HEK293 (cell line): ENCODE results near the gene USP6NL.

Experiments
- CTCF ChIA-PET: fragments of 350-600 bp; formaldehyde crosslinking; extraction: SDS; loops from one replicate; lab custom pipeline; 2021; ENCODE audit warnings: antibody characterized with exemption; lab: Yijun Ruan, JAX
- POLR2A ChIA-PET: fragments of 300-600 bp; formaldehyde crosslinking; extraction: SDS; loops from one replicate; lab custom pipeline; 2020; ENCODE audit warnings: antibody characterized with exemption, inconsistent platforms; lab: Yijun Ruan, JAX
- H3K27ac ChIP-seq: fragments of 200-500 bp; sonication (Bioruptor generic); 2 replicates; pipeline ENCODE4 v1.5.1; 2014; ENCODE audit warnings: low read depth, low read length, control low read depth, inconsistent platforms; ENCODE audit errors: extremely low read depth
- H3K36me3 ChIP-seq, 2 experiments: fragments of 200-500 bp in 1 of 2; sonication (Bioruptor generic) in 1 of 2; 1 replicate in 1 of 2; 2 replicates in 1 of 2; pipeline ENCODE4 v1.5.1; 2014 to 2017; ENCODE audit warnings: inconsistent platforms in 2 of 2, low read length in 2 of 2; ENCODE audit not compliant: control insufficient read depth in 2 of 2, insufficient read depth in 1 of 2
- H3K4me1 ChIP-seq: fragments of 200-500 bp; sonication (Bioruptor generic); 2 replicates; pipeline ENCODE4 v1.5.1; 2014; ENCODE audit warnings: mild to moderate bottlenecking, low read length, inconsistent platforms; ENCODE audit not compliant: control insufficient read depth, insufficient read depth
- H3K4me3 ChIP-seq: 2 replicates; pipeline ENCODE4 v1.5.1; 2011; ENCODE audit warnings: low read depth, mild to moderate bottlenecking, control low read depth, low read length, moderate library complexity
- H3K9me3 ChIP-seq: fragments of 200-500 bp; sonication (Bioruptor generic); 2 replicates; pipeline ENCODE4 v1.5.1; 2014; ENCODE audit warnings: low read depth, low read length, inconsistent platforms; ENCODE audit not compliant: control insufficient read depth, insufficient read depth
- PBX3 ChIP-seq: sonication (generic); formaldehyde crosslinking; IDR thresholded peaks from 2 replicates; pipeline ENCODE4 v1.8.1; 2022; ENCODE audit warnings: mild to moderate bottlenecking, moderate library complexity, missing genetic modification reagents
- PRDM1 ChIP-seq: fragments of 450-650 bp; formaldehyde crosslinking; IDR thresholded peaks from 2 replicates; pipeline ENCODE4; 2016; ENCODE audit warnings: missing biosample characterization, missing genetic modification characterization
- PRDM2 ChIP-seq: fragments of 450-650 bp; formaldehyde crosslinking; IDR thresholded peaks from 2 replicates; pipeline ENCODE4 v1.5.1; 2016; ENCODE audit warnings: missing biosample characterization, missing genetic modification characterization, borderline replicate concordance
- PRDM6 ChIP-seq: fragments of 450-650 bp; formaldehyde crosslinking; IDR thresholded peaks from 2 replicates; pipeline ENCODE4 v1.5.1; 2017; ENCODE audit warnings: missing biosample characterization, missing genetic modification characterization
- SCRT1 ChIP-seq: fragments of 450-650 bp; formaldehyde crosslinking; IDR thresholded peaks from 2 replicates; pipeline ENCODE4 v1.5.1; 2016; ENCODE audit warnings: missing biosample characterization, missing genetic modification characterization, borderline replicate concordance
- SCRT2 ChIP-seq: fragments of 450-650 bp; formaldehyde crosslinking; IDR thresholded peaks from 2 replicates; pipeline ENCODE4 v1.5.1; 2016; ENCODE audit warnings: missing biosample characterization, missing genetic modification characterization
- YY2 ChIP-seq: fragments of 450-650 bp; formaldehyde crosslinking; IDR thresholded peaks from 2 replicates; pipeline ENCODE4 v1.5.1; 2016; ENCODE audit warnings: missing biosample characterization, missing genetic modification characterization
- ZBTB17 ChIP-seq: fragments of 450-650 bp; formaldehyde crosslinking; IDR thresholded peaks from 2 replicates; pipeline ENCODE4 v1.5.1; 2016; ENCODE audit warnings: missing biosample characterization, missing genetic modification characterization
- ZFP37 ChIP-seq: fragments of 450-650 bp; formaldehyde crosslinking; IDR thresholded peaks from 2 replicates; pipeline ENCODE4 v1.5.1; 2016; ENCODE audit warnings: missing biosample characterization, missing genetic modification characterization
- ZIC2 ChIP-seq: fragments of 450-650 bp; formaldehyde crosslinking; IDR thresholded peaks from 2 replicates; pipeline ENCODE4 v1.5.1; 2016; ENCODE audit warnings: missing biosample characterization, missing genetic modification characterization
- ZNF26 ChIP-seq: fragments of 450-650 bp; formaldehyde crosslinking; IDR thresholded peaks from 2 replicates; pipeline ENCODE4 v1.5.1; 2016; ENCODE audit warnings: missing biosample characterization, missing genetic modification characterization
- ZNF274 ChIP-seq, 2 experiments: fragments of 200-500 bp in 1 of 2; fragments of 450-650 bp in 1 of 2; sonication (Bioruptor generic) in 1 of 2; formaldehyde crosslinking in 1 of 2; IDR thresholded peaks; 2 replicates each; pipeline versions ENCODE4 v1.5.1 to v1.6.1; 2014 to 2016; ENCODE audit warnings: borderline replicate concordance in 1 of 2, inconsistent platforms in 1 of 2, low read length in 1 of 2, missing biosample characterization in 1 of 2, missing genetic modification characterization in 1 of 2
- ZNF292 ChIP-seq: fragments of 450-650 bp; formaldehyde crosslinking; IDR thresholded peaks from 2 replicates; pipeline ENCODE4 v1.5.1; 2016; ENCODE audit warnings: low read depth, missing biosample characterization, missing genetic modification characterization, borderline replicate concordance
- ZNF394 ChIP-seq: fragments of 450-650 bp; formaldehyde crosslinking; IDR thresholded peaks from 2 replicates; pipeline ENCODE4 v1.5.1; 2016; ENCODE audit warnings: missing biosample characterization, missing genetic modification characterization, mild to moderate bottlenecking, moderate library complexity, borderline replicate concordance
- ZNF423 ChIP-seq: fragments of 450-650 bp; formaldehyde crosslinking; IDR thresholded peaks from 2 replicates; pipeline ENCODE4 v1.5.1; 2016; ENCODE audit warnings: missing biosample characterization, missing genetic modification characterization
- ZNF629 ChIP-seq: fragments of 450-650 bp; formaldehyde crosslinking; IDR thresholded peaks from 2 replicates; pipeline ENCODE4 v1.5.1; 2017; ENCODE audit warnings: missing biosample characterization, missing genetic modification characterization
- ZNF660 ChIP-seq: fragments of 450-650 bp; IDR thresholded peaks from 2 replicates; pipeline ENCODE4 v1.5.1; 2018; ENCODE audit warnings: missing biosample characterization, mild to moderate bottlenecking, missing genetic modification characterization

The USP6NL gene

GRCh38 chr10:11573497-11573896, 38.0 kb downstream of the USP6NL start:
- Histone ChIP-seq H3K4me1 (no peaks in the 10 kb centered on the region), H3K9me3 (no peaks in the 10 kb centered on the region), H3K27ac (no peak overlapping the region), H3K4me3 (no peak overlapping the region), H3K36me3 (no peaks in the 10 kb centered on the region; a peak in 1 of 3 replicates)
- POLR2A ChIA-PET: interaction anchor here (0.6 to 1.6 kb wide), 2 partner anchors 20 to 33 kb away, joined by 3 to 4 read pairs; no protein-coding TSS in a partner anchor
- TF ChIP-seq SCRT2 (tag by site-specific recombination) (peak; percentile 96), ZBTB17 (peak; percentile 53; the same call in 1 of the 2 replicates), SCRT1 (peak; percentile 83; the same call in 1 of the 2 replicates), YY2 (tag by site-specific recombination) (no peak), ZNF660 (tag by site-specific recombination) (peak; percentile 86), PRDM6 (tag by site-specific recombination) (peak; percentile 25; the same call in 1 of the 2 replicates), ZNF423 (tag by site-specific recombination) (no peak)
- CTCF ChIA-PET: interaction anchor here (0.8 to 2.1 kb wide), 3 partner anchors 58 to 185 kb away, joined by 3 to 7 read pairs (median 3); no protein-coding TSS in a partner anchor

GRCh38 chr10:11570751-11571150, 40.7 kb downstream of the USP6NL start:
- Histone ChIP-seq H3K9me3 (no peaks in the 10 kb centered on the region), H3K4me3 (no peak overlapping the region), H3K27ac (no peak overlapping the region), H3K36me3 (no peaks in the 10 kb centered on the region), H3K4me1 (no peaks in the 10 kb centered on the region)
- ChIA-PET CTCF (no interaction called here), POLR2A (interaction anchor here (0.7 kb wide), 1 partner anchor 23 kb away, joined by 3 read pairs; no protein-coding TSS in a partner anchor)
- TF ChIP-seq ZNF26 (tag by site-specific recombination) (no peak), PRDM1 (tag by site-specific recombination) (peak; percentile 64), ZIC2 (tag by site-specific recombination) (no peak), PRDM2 (tag by site-specific recombination) (no peak)

- CTCF ChIA-PET: interaction anchor here (0.5 kb wide), 1 partner anchor 188 kb away, joined by 3 read pairs; no protein-coding TSS in a partner anchor
- no peak for TF ChIP-seq ZNF629 (tag by site-specific recombination)
- TF ChIP-seq ZNF394 (tag by site-specific recombination): no peak
- no peak for TF ChIP-seq PBX3
- TF ChIP-seq ZNF274 (IDR thresholded peaks at IDR 0.05; ENCODE audit: low read length): no peak
- no peak for TF ChIP-seq ZNF274 (tag by site-specific recombination; IDR thresholded peaks at IDR 0.05; ENCODE audit: borderline replicate concordance)
- no peak for TF ChIP-seq ZNF292 (tag by site-specific recombination)
- TF ChIP-seq ZFP37 (tag by site-specific recombination): no peak
Measured at GRCh38 chr10:11569471-11569870, 42.0 kb downstream of the USP6NL start.

More at GRCh38 chr10:11569471-11569870, 42.0 kb downstream of the USP6NL start:
- H3K36me3 ChIP-seq: no peaks in the 10 kb centered on the region
- no peak overlapping the region for H3K27ac ChIP-seq
- H3K4me3 ChIP-seq: no peak overlapping the region
- POLR2A ChIA-PET: no interaction called here
- H3K4me1 ChIP-seq: no peaks in the 10 kb centered on the region
- no peaks in the 10 kb centered on the region for H3K9me3 ChIP-seq
